Stimulated activated CD8-positive, alpha-beta memory T cell treated with anti-CD3 and anti-CD28 coated beads, Interleukin-7, amount 100 ng/mL, for 4 hours (primary cell): Measurements from ENCODE around the gene UNC50.
"Not testable (repeated sequence)": the region's sequence is repeated elsewhere in the genome, so short reads cannot be mapped to it uniquely, and the experiment has no call there.

Experiments used
- DNase-seq, 2 donors: peaks; one replicate each; pipeline ENCODE4 v3.0.0-alpha.2; 2020; ENCODE audit warnings: low read depth in 2 of 2

The UNC50 gene

DNA sequence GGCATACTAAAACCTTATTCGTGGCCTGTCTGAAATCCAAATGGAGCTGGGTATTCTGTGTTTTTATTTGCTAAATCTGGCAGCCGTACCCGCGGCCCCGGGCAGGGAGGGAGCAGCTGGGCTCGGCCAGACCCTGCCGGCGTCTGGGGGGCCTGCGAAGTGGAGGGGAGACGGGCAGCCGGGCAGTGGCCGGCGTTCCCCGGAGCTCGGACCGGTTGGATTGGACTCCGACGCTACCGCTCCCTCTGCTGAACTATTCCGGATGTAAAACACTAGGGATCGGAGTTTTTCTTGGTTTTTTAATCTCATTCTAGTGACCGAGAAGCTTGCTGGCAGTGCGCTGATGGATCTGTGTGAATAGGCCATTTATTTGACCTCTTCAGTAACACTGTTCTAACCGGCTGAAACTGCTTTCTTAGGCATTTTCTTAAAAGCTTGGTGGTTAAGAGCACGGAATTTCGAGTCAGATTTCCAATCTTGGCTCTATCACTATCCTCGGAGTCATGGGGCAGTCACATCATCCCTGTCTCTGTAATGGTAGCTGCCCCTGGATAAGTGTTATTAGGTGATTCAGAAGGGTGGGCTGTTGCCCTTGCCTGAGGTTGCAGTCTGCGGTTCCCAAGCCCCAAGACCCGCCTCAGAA, 694 bp downstream of the UNC50 start:
- DNase-seq, result no peak

DNA sequence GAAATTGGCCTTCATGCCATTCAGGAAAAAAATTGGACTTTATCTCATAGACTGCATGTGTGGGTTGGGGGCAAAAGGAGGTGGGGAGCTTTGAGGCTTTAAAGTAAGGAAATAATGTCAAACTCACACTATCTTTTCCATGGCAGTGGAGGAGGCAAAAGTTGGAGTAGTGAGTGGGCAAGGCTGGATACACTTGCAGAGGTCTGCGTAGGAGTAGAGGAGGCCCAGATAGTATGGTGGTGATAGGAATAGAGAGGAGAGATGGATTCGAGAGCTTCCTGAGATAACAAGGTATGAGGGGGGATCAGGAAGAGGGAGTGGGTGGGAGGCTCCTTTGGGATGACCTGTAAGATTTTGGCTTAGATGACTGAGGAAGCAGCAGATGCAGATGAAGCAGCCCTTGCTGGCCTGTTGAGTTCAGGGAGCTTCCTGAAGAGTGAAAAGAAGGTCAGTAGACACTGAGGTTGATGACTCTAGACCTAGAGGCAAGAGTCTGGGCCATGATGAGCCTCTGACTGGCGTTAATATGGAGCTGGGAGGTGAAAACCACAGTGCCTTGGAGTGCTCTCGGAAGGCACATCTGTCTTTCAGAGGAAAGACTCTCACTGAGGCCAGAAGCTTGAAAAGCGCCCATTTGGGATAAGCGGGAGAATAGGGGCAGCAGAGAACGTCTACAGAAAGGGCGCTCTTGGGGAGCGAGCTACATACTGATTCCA, 5.8 kb downstream of the UNC50 start:
- no peak for DNase-seq

GRCh38 chr2:98615481-98615880, 7.1 kb downstream of the UNC50 start:
- no peak for DNase-seq

GRCh38 chr2:98617149-98617548, 8.8 kb downstream of the UNC50 start:
- DNase-seq, result no peak

DNA sequence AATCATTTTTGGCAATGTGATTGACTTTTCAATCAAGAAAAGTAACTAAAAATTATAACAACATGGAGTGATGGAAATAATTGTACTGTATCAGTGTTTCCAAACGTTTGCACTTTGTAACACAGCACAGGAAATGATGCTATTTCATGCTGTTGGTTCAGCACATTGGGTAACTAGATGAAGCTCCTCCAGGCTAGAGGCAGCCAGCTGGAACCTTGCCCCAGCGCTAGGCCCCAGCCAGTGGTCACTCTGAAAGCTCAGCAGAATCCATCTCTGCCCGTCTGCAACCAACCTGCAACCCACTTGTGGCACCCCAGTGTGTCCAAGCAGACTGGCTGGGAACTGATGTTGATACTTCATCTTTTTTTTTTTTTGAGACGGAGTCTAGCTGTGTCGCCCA, 15.3 kb downstream of the UNC50 start:
- DNase-seq, result no peak

GRCh38 chr2:98632351-98632750, 24.0 kb downstream of the UNC50 start:
- DNase-seq, result no peak

DNA sequence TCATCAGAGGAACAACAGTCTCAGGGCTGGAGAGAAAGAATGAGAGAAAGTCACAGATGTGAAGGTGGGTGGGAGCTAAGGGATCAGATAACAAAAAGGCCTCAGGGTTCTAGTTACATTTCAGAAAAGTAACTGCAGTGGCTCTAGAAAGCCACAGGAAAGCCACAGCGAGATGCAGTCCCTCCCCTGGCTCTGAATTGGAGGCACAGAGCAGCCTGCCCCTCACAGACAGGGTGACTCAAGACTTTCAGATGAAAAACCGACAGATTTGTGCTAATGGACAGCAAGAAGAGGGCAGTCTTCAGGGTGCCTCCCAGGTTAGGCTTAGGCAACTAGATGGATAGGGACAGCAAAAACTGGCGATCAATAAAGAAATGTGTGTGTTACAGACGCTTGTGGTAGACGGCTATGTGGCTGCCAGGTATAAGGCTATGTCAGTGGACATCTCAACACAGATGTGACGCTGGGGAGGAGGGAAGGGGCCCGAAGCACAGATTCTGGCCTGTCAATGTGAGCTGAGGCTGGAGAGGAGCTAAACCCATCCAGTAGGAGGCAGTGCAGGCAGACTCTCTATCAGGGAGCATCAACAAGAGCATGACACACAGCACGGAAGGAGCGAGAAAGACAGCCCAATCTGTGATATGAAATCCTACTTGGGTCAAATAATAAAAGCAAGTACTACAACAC, 26.2 kb downstream of the UNC50 start:
- peak in 1 of 2 donors; percentile 22 for DNase-seq

DNA sequence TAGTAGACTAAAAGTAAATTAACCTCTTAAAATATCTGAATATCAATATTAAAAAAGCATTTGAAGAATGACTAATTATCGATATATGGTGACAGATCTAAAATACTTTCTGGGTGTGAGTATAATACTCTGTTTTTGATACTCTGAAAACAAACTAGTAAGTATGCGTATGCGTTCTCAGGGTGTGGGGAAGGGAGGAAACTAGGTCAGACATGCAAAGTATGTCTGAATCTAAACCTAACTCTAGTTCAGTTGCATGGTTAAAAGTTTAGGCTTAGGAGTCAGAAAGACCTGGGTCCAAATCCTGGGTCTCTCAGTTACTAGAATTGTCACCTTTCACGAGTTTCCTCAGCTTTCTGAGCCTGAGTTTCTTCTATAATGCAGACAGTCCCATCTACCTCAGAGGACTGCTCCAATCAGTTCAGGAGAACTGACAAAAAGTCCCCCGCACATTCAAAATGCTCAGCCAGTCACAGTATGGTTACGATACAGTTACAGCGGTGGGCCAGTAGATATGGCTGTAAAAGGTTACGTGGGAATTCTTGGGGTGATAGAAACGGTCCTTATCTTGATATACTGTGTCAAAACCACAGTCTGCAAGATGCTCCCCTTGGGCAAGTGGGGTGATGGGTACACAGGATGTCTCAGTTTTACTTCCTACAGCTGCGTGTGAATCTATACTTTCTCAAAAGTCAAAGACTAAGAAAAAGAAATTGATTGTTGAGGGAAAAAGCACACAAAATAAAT, 29.2 kb downstream of the UNC50 start:
- peak in 1 of 2 donors; percentile 27 for DNase-seq

- no peak for DNase-seq
These were observed 35.2 kb downstream of the UNC50 start for GRCh38 chr2:98643496-98644100.

DNA sequence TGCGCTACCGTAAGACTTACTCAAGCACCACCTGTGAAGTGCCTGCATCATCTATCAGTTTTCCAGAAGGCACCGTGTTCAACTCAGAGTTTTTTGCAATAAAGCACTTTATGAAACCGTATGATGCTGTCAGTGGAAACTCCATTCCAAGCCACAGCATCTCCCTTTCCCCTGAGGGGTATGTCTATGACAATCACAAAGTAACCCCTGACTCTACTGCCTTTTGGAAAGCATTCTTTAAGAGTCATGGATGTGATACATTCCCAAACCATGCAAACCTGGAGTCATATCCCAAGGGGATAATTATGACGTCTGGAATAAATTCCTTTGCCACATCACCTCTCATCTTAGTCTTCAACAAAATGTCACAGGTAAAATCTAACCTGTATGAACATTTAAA, 39.2 kb downstream of the UNC50 start:
- DNase-seq, result no peak

DNA sequence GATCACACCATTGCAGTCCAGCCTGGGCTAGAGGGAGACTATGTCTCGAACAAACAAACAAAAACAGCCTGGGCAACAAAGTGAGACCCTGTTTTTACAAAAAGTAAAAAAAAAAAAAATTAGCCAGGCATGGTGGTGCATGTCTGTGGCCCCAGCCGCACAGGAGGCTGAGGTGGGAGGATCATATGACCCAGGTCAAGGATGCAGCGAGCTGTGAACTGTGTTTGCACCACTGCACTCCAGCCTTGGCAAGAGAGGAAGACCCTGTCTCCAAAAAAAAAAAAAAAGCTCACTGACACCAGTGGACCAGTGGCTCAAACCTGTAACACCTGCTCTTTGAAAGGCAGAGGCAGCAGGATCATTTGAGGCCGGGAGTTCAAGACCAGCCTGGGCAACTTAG, 40.1 kb downstream of the UNC50 start:
- DNase-seq, result no peak

DNA sequence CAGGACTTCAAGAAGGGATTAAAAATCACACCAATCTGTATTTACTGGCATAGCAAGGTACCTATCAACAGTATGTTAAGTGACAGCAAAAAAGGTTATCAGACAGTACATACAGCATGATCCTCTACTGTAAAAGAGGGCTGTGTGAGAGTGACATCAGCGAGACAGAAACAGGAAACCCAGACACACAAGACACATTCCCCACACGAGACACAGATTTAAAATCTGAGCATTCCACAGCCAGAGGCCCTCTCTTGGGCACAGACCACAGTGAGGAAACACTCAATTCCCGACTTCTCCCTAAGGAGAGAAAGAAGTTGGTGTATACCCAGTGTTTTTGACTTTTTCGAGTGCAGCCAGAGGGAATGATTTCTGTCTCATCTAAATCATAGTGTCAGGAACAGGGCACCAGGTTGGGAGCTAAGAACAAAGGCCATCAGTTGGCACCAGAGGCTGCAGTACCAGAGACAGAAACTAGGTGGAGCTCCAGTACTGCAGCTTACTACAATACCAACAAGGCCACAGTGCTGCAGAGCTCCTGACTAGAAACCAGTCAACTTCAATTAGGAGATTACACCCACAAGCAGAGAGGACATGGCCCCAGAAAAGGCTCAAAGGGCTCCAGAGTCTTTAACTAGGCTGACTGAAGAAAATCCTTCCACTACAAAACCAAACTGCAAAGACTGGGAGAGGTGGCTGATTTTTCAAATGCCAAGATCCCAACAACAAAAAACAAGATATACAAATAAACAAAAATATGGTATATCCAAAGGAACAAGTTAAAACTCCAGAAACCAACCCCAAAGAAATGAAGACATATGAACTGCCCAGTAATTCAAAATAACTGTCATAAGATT, 41.0 kb downstream of the UNC50 start:
- peak; percentile 60 to 77 for DNase-seq

- DNase-seq, result no peak
These were observed 41.6 kb downstream of the UNC50 start for GRCh38 chr2:98649992-98650375.

DNA sequence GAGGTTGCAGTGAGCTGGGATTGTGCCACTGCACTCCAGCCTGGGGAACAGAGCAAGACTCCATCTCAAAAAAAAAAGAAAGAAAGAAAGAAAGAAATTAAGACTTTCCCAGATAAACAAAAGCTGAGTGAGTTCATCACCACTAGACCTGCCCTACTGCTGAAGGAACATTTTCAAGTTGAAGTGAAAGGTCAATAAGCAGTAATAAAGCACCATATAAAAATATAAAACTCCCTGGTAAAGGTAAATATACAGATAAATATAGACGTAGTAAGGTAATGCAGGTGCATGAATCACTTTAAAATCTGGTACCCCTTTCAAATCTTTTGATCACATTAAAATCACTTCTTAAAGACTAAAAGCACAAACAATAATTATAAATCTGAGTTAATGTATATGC, 42.6 kb downstream of the UNC50 start:
- no peak for DNase-seq

DNA sequence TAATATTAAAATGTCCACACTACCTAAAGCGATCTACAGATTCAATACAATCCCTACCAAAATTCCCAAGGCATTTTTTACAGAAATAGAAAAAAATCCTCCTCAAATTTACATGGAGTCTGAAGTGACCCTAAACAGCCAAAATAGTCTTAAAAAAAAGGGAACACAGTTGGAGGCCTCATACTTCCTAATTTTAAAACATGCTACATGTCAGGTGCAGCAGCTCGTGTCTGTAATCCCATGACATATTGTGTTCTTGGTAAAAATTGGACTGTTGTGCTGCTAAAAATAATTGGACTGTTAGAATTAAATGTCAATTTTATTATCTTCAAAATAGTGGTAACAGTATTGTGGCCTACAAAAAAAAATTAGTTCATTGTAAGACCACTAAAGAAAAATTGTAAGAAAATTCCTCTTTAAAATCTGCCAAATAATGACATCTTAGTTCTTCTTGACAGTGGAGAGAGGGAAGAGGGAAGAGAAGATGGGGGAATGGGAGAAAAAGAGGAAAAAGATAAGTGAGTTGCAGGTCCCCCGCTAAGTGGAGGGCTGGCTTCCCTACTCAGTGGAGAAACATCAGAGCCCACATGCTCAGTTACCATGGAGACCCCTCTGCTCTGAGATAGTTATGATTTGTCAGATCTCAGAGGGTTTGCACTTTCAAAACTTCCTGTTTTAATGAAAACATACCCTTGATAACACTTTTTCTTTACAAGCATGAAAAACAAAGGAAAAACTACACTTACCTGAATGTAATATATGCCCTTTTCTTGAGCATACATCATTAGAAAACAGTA, 46.5 kb downstream of the UNC50 start:
- peak in 1 of 2 donors; percentile 23 for DNase-seq

DNA sequence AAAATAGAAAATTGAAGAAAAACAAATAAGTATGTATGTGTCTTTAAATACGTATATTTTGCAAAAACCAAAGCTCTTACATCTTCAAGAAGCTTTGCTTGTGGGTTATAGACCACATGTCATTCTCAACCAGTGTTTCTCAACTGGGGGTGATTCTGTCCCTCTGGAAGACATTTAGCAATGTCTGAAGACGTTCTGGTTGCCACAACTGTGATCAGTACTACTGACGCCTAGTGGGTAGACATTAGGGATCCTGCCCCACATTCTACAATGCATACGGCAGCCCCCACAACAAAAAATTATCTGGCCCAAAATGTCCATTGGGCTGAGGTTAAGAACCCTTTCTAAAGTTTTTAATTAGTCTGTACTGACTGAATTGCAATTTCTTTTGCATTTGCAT, 48.4 kb downstream of the UNC50 start:
- no peak for DNase-seq

DNA sequence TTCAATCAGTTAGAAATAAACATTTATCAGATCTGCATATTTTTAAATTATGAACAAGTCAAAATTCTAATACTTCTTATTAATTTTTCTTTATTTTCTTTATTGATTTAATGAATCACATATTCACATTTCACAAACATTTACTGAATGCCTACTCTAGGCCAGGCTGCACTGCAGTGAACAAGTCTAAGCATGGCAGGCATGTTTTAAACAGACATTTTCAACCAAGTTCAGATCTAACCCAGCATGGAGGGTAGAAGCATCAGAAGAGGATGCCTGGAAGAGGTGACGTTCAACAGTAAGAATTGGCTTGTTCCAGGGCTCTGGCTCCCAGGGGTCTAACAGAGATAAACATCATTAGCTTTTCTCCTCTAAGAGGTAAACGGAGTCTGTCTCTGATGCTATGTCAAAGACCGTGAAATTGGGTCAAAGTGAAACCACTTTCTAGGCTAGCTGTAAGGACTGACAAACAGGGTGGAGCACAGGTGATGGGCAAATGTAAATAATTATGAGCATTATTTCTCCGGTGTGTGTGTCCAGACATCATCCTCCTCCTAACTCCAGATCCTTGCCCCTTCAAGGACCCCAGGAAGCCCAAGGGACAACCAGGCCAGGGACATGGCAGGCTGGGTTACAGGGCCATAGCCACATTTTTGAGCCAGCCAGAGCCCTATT, 50.6 kb downstream of the UNC50 start:
- no peak for DNase-seq

- not testable (repeated sequence) for DNase-seq
These were observed 51.1 kb downstream of the UNC50 start for GRCh38 chr2:98659491-98659840.

GRCh38 chr2:98663511-98664090, 55.2 kb downstream of the UNC50 start:
- DNase-seq, result no peak
